H1 (cell line): ENCODE results near the gene RNF5. TPM values are rescaled to one million over a fixed set of nuclear protein-coding genes. Genes with fewer than 3 reads are reported as not detected.

Experiments used
- BRCA1 ChIP-seq: IDR thresholded peaks from 2 replicates; pipeline ENCODE4 v1.6.1; 2012; ENCODE audit warnings: low read depth, low read length, improper control_type of control experiment
- CBX5 ChIP-seq: fragments of 300-800, 300-1000 bp; sonication (generic); IDR thresholded peaks from 2 replicates; pipeline ENCODE4 v1.7.1; 2016; ENCODE audit warnings: antibody characterized with exemption, low read length, low read depth
- CHD7 ChIP-seq: fragments of 300-600 bp; sonication (generic); IDR thresholded peaks from 2 replicates; pipeline ENCODE4 v1.7.1; 2012; ENCODE audit warnings: low read length, moderate library complexity, mild to moderate bottlenecking, inconsistent platforms; ENCODE audit not compliant: insufficient replicate concordance
- CREB1 ChIP-seq: IDR thresholded peaks from 2 replicates; pipeline ENCODE4 v1.6.1; 2012; ENCODE audit warnings: inconsistent platforms
- CTBP2 ChIP-seq: IDR thresholded peaks from 2 replicates; pipeline ENCODE4 v1.7.0; 2011; ENCODE audit warnings: borderline replicate concordance, mild to moderate bottlenecking, moderate library complexity, mixed read lengths, low read length; ENCODE audit not compliant: insufficient read depth, insufficient read length
- GABPA ChIP-seq: IDR thresholded peaks from 2 replicates; pipeline ENCODE4 v1.6.1; 2011; ENCODE audit warnings: mild to moderate bottlenecking, low read length, moderate library complexity, borderline replicate concordance; ENCODE audit not compliant: insufficient read depth
- JUN ChIP-seq: IDR thresholded peaks from 2 replicates; pipeline ENCODE4 v1.6.1; 2011; ENCODE audit warnings: low read depth, mild to moderate bottlenecking, improper control_type of control experiment, low read length
- MAFK ChIP-seq: IDR thresholded peaks from 2 replicates; pipeline ENCODE4 v1.6.1; 2012; ENCODE audit warnings: low read depth, mild to moderate bottlenecking, improper control_type of control experiment, low read length
- PHF8 ChIP-seq: fragments of 200-600 bp; sonication (generic); conservative IDR thresholded peaks from 2 replicates; pipeline ENCODE4 v1.7.1; 2012; ENCODE audit warnings: low read depth, mild to moderate bottlenecking, inconsistent platforms, low read length, moderate library complexity
- SP2 ChIP-seq: IDR thresholded peaks from 2 replicates; pipeline ENCODE4 v1.6.1; 2012; ENCODE audit warnings: mild to moderate bottlenecking, low read length, inconsistent platforms
- SRF ChIP-seq: IDR thresholded peaks from 2 replicates; pipeline ENCODE4 v1.6.1; 2011; ENCODE audit warnings: mild to moderate bottlenecking, low read depth, low read length, moderate library complexity
- polyA plus RNA-seq, 7 experiments: library from polyadenylated mRNA; depleted of rRNA in 3 of 7; stranded (reverse) in 5 of 7; unstranded in 2 of 7; fragments of >200 nt in 5 of 7; fragments of 200-250 nt in 2 of 7; gene quantifications; 1 replicate in 5 of 7; 2 replicates in 1 of 7; 4 replicates in 1 of 7; pipeline versions ENCODE4 v1.2.1 to v1.2.3, GENCODE V29; 2011 to 2013; ENCODE audit warnings: missing spikeins in 2 of 7, mixed read lengths in 2 of 7
- total RNA-seq: library from RNA; stranded (reverse); fragmentation: NEBNext Ultra II Directional; extraction: Animal tissue kit (Norgen Biotek cat#: 25700); gene quantifications from 2 replicates; pipeline ENCODE4 v1.2.1, GENCODE V29; 2021

The RNF5 gene
- total and polyA plus RNA-seq, 2 of the 8 experiments (the other 6 are each of a cell fraction or from before 2014, with no cell fraction given): 90.0 to 158 TPM

DNA sequence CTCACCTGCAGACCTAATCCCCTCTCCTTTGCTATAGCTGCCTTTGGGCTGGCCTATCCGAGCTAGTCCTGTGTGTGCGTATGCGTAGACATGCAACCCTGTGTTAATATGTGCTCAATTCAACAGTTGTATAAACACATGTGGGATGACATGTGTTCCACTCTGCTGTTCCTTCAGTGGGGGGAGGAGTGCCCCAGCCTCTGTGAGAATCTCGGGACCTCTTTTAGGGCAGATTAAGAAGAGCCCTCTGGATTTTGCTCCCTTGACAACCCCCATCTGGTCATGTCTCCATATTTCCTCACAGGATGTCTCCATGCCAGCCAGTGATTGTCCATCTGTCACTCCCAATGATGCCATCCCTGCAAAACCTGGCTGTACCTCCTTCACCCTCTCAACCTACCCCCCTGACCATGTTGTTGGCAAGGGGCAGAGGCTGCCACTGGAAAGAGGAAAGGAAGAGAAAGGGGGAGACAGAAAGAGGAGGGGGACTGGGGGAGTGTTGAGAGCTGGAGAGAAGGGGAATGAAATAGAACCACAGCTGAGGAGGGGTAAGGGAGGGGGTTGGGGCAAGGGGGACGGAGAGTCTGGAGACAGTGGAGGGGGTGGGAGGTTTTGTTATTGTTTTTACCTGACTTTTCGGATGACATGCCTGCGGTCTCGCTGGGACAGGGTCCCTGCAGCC lies 26.9 kb upstream of the RNF5 start (continued):
- TF ChIP-seq CHD7 (no peak), MAFK (no peak), CTBP2 (no peak), CREB1 (no peak), PHF8 (no peak), SRF (no peak), CBX5 (no peak), JUN (no peak), SP2 (no peak), GABPA (no peak), BRCA1 (no peak)
